ENCODE measurements around the gene CD300A.

The CD300A gene

GRCh38 chr17:74520790-74521480 is 54.5 kb downstream of the CD300A start:
- no peak for TF ChIP-seq CTCF (conservative IDR thresholded peaks at IDR 0.05; ENCODE audit: low read depth, low read length)
- no peak for DNase-seq (ENCODE audit: low read depth)
- H3K4me3 ChIP-seq (ENCODE audit: low read length) = no peak overlapping the region

- H3K4me3 ChIP-seq (ENCODE audit: low read length) = no peak overlapping the region
- DNase-seq (ENCODE audit: low read depth) = no peak
- TF ChIP-seq CTCF (conservative IDR thresholded peaks at IDR 0.05; ENCODE audit: low read depth, low read length) = no peak
Observed at GRCh38 chr17:74521701-74522201, 55.3 kb downstream of the CD300A start.

- H3K4me3 ChIP-seq (ENCODE audit: low read length) = no peak overlapping the region
- no peak for DNase-seq (ENCODE audit: low read depth)
- TF ChIP-seq CTCF (conservative IDR thresholded peaks at IDR 0.05; ENCODE audit: low read depth, low read length) = no peak
Observed at GRCh38 chr17:74522381-74523105, 56.1 kb downstream of the CD300A start.

- TF ChIP-seq CTCF (conservative IDR thresholded peaks at IDR 0.05; ENCODE audit: low read depth, low read length) = no peak
- DNase-seq (ENCODE audit: low read depth) = no peak
- no peak overlapping the region for H3K4me3 ChIP-seq (ENCODE audit: low read length)
Observed at GRCh38 chr17:74523308-74523707, 56.9 kb downstream of the CD300A start.

DNA sequence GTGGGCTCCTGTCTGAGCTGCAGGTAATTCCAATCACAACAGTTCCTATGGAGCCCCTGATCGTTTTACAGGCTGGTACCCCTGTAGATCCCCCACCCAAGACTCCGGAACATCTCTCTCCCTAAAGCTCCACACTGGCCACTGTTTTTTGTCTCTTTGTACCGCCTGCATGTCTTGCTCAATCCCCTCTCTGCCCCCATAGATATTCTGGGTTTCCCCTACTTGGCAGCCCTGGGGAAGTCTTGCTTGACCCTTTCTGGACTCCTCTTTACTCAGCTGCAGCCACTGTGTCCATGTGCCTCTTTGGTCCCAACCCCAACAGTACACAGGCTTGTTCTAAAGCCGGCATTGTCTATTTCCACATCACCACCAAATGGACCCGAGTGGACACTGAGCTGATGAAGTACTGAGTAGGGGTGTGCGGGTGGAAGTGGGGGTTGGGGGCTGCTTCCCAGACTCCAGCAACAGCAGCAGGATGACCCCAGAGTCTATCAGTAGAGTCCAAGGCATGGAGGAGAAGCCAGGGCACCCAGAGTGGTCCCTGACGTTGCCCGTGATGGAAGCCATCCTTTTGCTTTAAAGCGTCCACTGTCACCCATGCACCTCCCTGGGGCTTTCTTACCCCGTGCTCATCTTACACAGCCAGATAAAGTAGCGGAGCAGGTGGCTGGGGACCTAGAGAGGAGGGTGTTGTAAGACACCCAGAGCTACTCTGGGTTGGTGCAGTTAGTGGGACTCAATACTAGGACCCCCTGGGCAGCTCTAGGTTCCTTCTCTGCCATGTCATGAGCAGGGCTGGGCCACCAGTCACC is 58.4 kb downstream of the CD300A start:
- DNase-seq (ENCODE audit: low read depth) = no peak
- TF ChIP-seq CTCF (conservative IDR thresholded peaks at IDR 0.05; ENCODE audit: low read depth, low read length) = no peak
- H3K4me3 ChIP-seq (ENCODE audit: low read length) = no peak overlapping the region

DNA sequence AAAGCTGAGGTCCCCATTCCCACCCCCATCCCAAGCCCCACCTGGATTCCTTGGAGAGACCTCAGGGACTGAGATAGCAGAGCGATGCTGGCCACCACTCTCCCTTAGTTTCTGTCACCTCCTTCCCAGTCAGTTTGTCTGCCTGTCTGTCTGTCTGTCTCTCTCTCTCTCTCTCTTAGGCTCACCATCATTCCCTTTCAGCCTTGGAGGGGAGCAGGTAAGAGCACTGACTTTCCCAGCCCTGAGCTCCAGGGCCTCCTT is 59.0 kb downstream of the CD300A start:
- no peak overlapping the region for H3K4me3 ChIP-seq (ENCODE audit: low read length)
- no peak for TF ChIP-seq CTCF (conservative IDR thresholded peaks at IDR 0.05; ENCODE audit: low read depth, low read length)
- no peak for DNase-seq (ENCODE audit: low read depth)

Data from retinal pigment epithelial cell (primary cell).